H9 (cell line): ENCODE data around the gene CAVIN4. TPM values are rescaled to one million over a fixed set of nuclear protein-coding genes. Genes with fewer than 3 reads are reported as not detected.

ENCODE experiments used
- DNase-seq: peaks from one replicate; pipeline ENCODE4 v3.0.0-alpha.2; 2017
- H2AFZ ChIP-seq: one replicate; pipeline ENCODE4 v1.6.1; 2013; ENCODE audit warnings: mild to moderate bottlenecking, low read length, control low read depth, moderate library complexity
- H2AK5ac ChIP-seq: 2 replicates; pipeline ENCODE4 v1.6.1; 2013; ENCODE audit warnings: low read length, control low read depth, mixed read lengths; ENCODE audit not compliant: insufficient read length
- H2BK120ac ChIP-seq: one replicate; pipeline ENCODE4 v1.6.1; 2013; ENCODE audit warnings: low read depth, mild to moderate bottlenecking, low read length, control low read depth, inconsistent platforms; ENCODE audit not compliant: poor library complexity, severe bottlenecking
- H2BK12ac ChIP-seq: 2 replicates; pipeline ENCODE4 v1.6.1; 2013; ENCODE audit warnings: low read length, control low read depth, mixed read lengths, low read depth; ENCODE audit not compliant: insufficient read length
- H2BK15ac ChIP-seq: 2 replicates; pipeline ENCODE4 v1.6.1; 2013; ENCODE audit warnings: low read depth, low read length, control low read depth
- H2BK20ac ChIP-seq: one replicate; pipeline ENCODE4 v1.6.1; 2013; ENCODE audit warnings: low read depth, mild to moderate bottlenecking, low read length, control low read depth, inconsistent platforms; ENCODE audit not compliant: poor library complexity, severe bottlenecking
- H2BK5ac ChIP-seq: 2 replicates; pipeline ENCODE4 v1.6.1; 2013; ENCODE audit warnings: low read length, control low read depth, mixed read lengths; ENCODE audit not compliant: insufficient read length
- H3K14ac ChIP-seq: 2 replicates; pipeline ENCODE4 v1.6.1; 2013; ENCODE audit warnings: low read length, control low read depth; ENCODE audit not compliant: insufficient read depth
- H3K18ac ChIP-seq: 2 replicates; pipeline ENCODE4 v1.6.1; 2013; ENCODE audit warnings: low read depth, mild to moderate bottlenecking, mixed read lengths, low read length, control low read depth; ENCODE audit not compliant: insufficient read length
- H3K23ac ChIP-seq: 2 replicates; pipeline ENCODE4 v1.6.1; 2013; ENCODE audit warnings: low read length, control low read depth, mixed read lengths, low read depth; ENCODE audit not compliant: insufficient read length
- H3K23me2 ChIP-seq: 2 replicates; pipeline ENCODE4 v1.6.1; 2013; ENCODE audit warnings: low read depth, mild to moderate bottlenecking, mixed read lengths, low read length, control low read depth; ENCODE audit not compliant: insufficient read length, poor library complexity, severe bottlenecking
- H3K27ac ChIP-seq: 2 replicates; pipeline ENCODE4 v1.5.1; 2013; ENCODE audit warnings: low read length, control low read depth, mixed read lengths, low read depth; ENCODE audit not compliant: insufficient read length
- H3K27me3 ChIP-seq: 2 replicates; pipeline ENCODE4 v1.6.1; 2013; ENCODE audit warnings: low read length, control low read depth, inconsistent platforms; ENCODE audit not compliant: insufficient read depth
- H3K4ac ChIP-seq: 2 replicates; pipeline ENCODE4 v1.6.1; 2013; ENCODE audit warnings: low read depth, mild to moderate bottlenecking, control low read depth, inconsistent platforms, low read length, moderate library complexity
- H3K4me1 ChIP-seq: 2 replicates; pipeline ENCODE4 v1.6.1; 2013; ENCODE audit warnings: low read length, control low read depth, inconsistent platforms; ENCODE audit not compliant: insufficient read depth
- H3K4me2 ChIP-seq: 2 replicates; pipeline ENCODE4 v1.6.1; 2013; ENCODE audit warnings: low read length, control low read depth, mixed read lengths; ENCODE audit not compliant: insufficient read length, insufficient read depth
- H3K56ac ChIP-seq: 2 replicates; pipeline ENCODE4 v1.6.1; 2013; ENCODE audit warnings: low read depth, mild to moderate bottlenecking, mixed read lengths, low read length, control low read depth; ENCODE audit not compliant: insufficient read length
- H3K79me1 ChIP-seq: 2 replicates; pipeline ENCODE4 v1.6.1; 2013; ENCODE audit warnings: low read depth, mild to moderate bottlenecking, moderate library complexity, low read length, control low read depth, inconsistent platforms; ENCODE audit not compliant: insufficient read depth, poor library complexity, severe bottlenecking
- H3K79me2 ChIP-seq: 2 replicates; pipeline ENCODE4 v1.6.1; 2013; ENCODE audit warnings: low read length, control low read depth, inconsistent platforms; ENCODE audit not compliant: insufficient read depth
- H3K9ac ChIP-seq: 2 replicates; pipeline ENCODE4 v1.6.1; 2013; ENCODE audit warnings: low read length, control low read depth, mixed read lengths; ENCODE audit not compliant: insufficient read length; ENCODE audit errors: extremely low read depth
- H3K9me3 ChIP-seq: one replicate; pipeline ENCODE4 v1.6.1; 2013; ENCODE audit warnings: low read depth, low read length, inconsistent platforms; ENCODE audit not compliant: control insufficient read depth
- H3T11ph ChIP-seq: one replicate; pipeline ENCODE4 v1.6.1; 2013; ENCODE audit warnings: mild to moderate bottlenecking, low read length, control low read depth, inconsistent platforms
- H4K20me1 ChIP-seq: one replicate; pipeline ENCODE4 v1.6.1; 2013; ENCODE audit not compliant: control insufficient read depth, insufficient read length, insufficient read depth
- H4K5ac ChIP-seq: 2 replicates; pipeline ENCODE4 v1.6.1; 2013; ENCODE audit warnings: low read depth, mild to moderate bottlenecking, mixed read lengths, low read length, control low read depth; ENCODE audit not compliant: insufficient read length
- H4K8ac ChIP-seq: replicated peaks from 2 replicates; pipeline ENCODE4 v1.6.1; 2013; ENCODE audit warnings: low read length, control low read depth, mixed read lengths, low read depth; ENCODE audit not compliant: insufficient read length
- H4K91ac ChIP-seq: 2 replicates; pipeline ENCODE4 v1.6.1; 2013; ENCODE audit warnings: low read depth, mild to moderate bottlenecking, moderate library complexity, mixed read lengths, low read length, control low read depth; ENCODE audit not compliant: insufficient read length
- H3K27ac Mint-ChIP-seq, 3 experiments: 2 replicates in 2 of 3; 3 replicates in 1 of 3; pipeline ENCODE4 v1.8.0; 2020 to 2021; ENCODE audit warnings: mixed read lengths in 3 of 3, mild to moderate bottlenecking in 1 of 3, moderate library complexity in 1 of 3
- H3K27me3 Mint-ChIP-seq: 2 replicates; pipeline ENCODE4 v1.8.0; 2021; ENCODE audit warnings: low read depth, mild to moderate bottlenecking, moderate library complexity, mixed read lengths
- H3K36me3 Mint-ChIP-seq, 3 experiments: 2 replicates in 2 of 3; 3 replicates in 1 of 3; pipeline ENCODE4 v1.8.0; 2020 to 2021; ENCODE audit warnings: low read depth in 3 of 3, mixed read lengths in 3 of 3; ENCODE audit not compliant: insufficient read depth in 1 of 3
- H3K4me1 Mint-ChIP-seq, 2 experiments: 2 replicates each; pipeline ENCODE4 v1.8.0; 2020; ENCODE audit warnings: mixed read lengths in 2 of 2
- H3K4me3 Mint-ChIP-seq, 2 experiments: 2 replicates in 1 of 2; 3 replicates in 1 of 2; pipeline ENCODE4 v1.8.0; 2020 to 2021; ENCODE audit warnings: mild to moderate bottlenecking in 2 of 2, mixed read lengths in 2 of 2, moderate library complexity in 1 of 2
- H3K9me3 Mint-ChIP-seq, 2 experiments: 2 replicates in 1 of 2; 3 replicates in 1 of 2; pipeline ENCODE4 v1.8.0; 2020; ENCODE audit warnings: mild to moderate bottlenecking in 2 of 2, mixed read lengths in 2 of 2, moderate library complexity in 1 of 2
- WGBS: extraction: QIAGEN DNeasy Blood & Tissue Kit; methylation state at CpG from one replicate; pipeline ENCODE4 v1.1.7; 2013; ENCODE audit warnings: missing lambda C conversion rate, low lambda C conversion rate, mixed read lengths; ENCODE audit not compliant: insufficient read length; ENCODE audit errors: extremely low coverage; 5-methylcytosine and 5-hydroxymethylcytosine counted together
- total RNA-seq: library from RNA; stranded (reverse); gene quantifications from 2 replicates; pipeline ENCODE4 v1.2.1, GENCODE V29; 2021
- TF ChIP-seq, protein P1 (sequence below): fragments of 200-600 bp; sonication (generic); conservative IDR thresholded peaks from 3 replicates; pipeline ENCODE4 v1.8.0; 2021; ENCODE audit warnings: antibody characterized with exemption, mild to moderate bottlenecking

Gene CAVIN4
- total RNA-seq, 1 experiment from 2014 or later, result 7.3 TPM

DNA sequence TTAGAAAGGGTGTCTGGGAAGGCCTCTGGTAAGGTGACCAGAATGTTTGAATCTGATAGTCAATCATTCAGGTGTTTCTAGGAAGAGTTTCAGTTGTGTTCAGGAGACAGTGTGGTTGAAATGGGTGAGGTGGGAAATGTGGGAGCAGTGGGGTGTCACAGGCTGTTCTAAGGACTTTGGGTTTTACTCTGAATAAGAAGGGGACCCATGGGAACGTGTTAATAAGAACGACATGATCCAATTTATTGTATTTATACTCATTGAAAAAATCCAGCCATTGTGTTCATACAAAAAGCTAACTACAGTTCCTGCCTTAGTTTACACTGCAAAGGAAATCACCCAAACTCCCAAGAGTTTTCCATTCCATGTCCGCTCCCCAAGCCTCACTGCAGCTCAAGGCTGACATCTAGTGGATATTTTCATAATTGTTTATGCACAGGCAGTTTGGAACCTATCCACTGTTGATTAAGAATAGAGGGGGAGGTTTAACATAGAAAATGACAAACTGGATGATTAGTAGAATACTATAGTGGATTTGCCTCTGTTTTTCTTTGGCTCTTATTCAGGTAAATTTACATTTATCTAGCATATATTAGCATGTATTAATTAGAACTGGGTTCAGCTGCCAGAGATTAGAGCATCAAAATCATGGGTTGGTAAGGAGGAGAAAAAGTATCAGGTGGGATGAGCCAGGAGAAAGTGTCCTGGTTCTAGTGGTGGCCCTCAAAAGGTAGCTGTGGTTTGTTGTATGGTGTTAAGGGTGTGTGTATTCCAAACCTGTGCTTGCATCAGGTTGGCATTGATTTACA is 17.7 kb downstream of the CAVIN4 start:
- no peak overlapping the region for H2AK5ac ChIP-seq
- H3K79me1 ChIP-seq, result no peaks in the 10 kb centered on the region
- H3K4ac ChIP-seq, result no peak overlapping the region
- no peak overlapping the region for H2BK12ac ChIP-seq
- H3K9ac ChIP-seq, result no peak overlapping the region
- H4K8ac ChIP-seq, result no peak overlapping the region
- DNase-seq, result no peak
- H2BK120ac ChIP-seq, result no peak overlapping the region
- no peaks in the 10 kb centered on the region for H3K36me3 Mint-ChIP-seq
- H4K91ac ChIP-seq, result no peak overlapping the region
- no peak overlapping the region for H4K5ac ChIP-seq
- TF ChIP-seq, protein P1, sequence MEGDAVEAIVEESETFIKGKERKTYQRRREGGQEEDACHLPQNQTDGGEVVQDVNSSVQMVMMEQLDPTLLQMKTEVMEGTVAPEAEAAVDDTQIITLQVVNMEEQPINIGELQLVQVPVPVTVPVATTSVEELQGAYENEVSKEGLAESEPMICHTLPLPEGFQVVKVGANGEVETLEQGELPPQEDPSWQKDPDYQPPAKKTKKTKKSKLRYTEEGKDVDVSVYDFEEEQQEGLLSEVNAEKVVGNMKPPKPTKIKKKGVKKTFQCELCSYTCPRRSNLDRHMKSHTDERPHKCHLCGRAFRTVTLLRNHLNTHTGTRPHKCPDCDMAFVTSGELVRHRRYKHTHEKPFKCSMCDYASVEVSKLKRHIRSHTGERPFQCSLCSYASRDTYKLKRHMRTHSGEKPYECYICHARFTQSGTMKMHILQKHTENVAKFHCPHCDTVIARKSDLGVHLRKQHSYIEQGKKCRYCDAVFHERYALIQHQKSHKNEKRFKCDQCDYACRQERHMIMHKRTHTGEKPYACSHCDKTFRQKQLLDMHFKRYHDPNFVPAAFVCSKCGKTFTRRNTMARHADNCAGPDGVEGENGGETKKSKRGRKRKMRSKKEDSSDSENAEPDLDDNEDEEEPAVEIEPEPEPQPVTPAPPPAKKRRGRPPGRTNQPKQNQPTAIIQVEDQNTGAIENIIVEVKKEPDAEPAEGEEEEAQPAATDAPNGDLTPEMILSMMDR, result peak; percentile 88
- H4K20me1 ChIP-seq, result no peaks in the 10 kb centered on the region
- H3K4me3 Mint-ChIP-seq, result no peak overlapping the region
- no peaks in the 10 kb centered on the region for H3K27me3 ChIP-seq
- H3K56ac ChIP-seq, result no peak overlapping the region
- no peak overlapping the region for H2BK15ac ChIP-seq
- no peak overlapping the region for H2AFZ ChIP-seq
- H3K23ac ChIP-seq, result no peak overlapping the region
- H2BK5ac ChIP-seq, result no peak overlapping the region
- no peaks in the 10 kb centered on the region for H3K79me2 ChIP-seq
- H3K27ac ChIP-seq, result no peak overlapping the region
- H3K27me3 Mint-ChIP-seq, result no peaks in the 10 kb centered on the region
- peaks cover 3% of the 10 kb centered on the region for H3K23me2 ChIP-seq
- H3K18ac ChIP-seq, result no peak overlapping the region
- H3T11ph ChIP-seq, result no peak overlapping the region
- H2BK20ac ChIP-seq, result no peak overlapping the region
- peaks cover 24 to 30% of the 10 kb centered on the region in 2 experiments for H3K4me1 Mint-ChIP-seq
- no peak overlapping the region for H3K4me2 ChIP-seq
- peak overlapping the region in 2 of 3 experiments; percentile 8 to 76; a peak in 2 of 7 replicates for H3K27ac Mint-ChIP-seq
- H3K14ac ChIP-seq, result no peak overlapping the region
- peaks cover 5% of the 10 kb centered on the region; the same call in 1 of the 2 replicates for H3K4me1 ChIP-seq
- H3K9me3 Mint-ChIP-seq, result no peaks in the 10 kb centered on the region; a peak in 1 of 5 replicates
- no peaks in the 10 kb centered on the region for H3K9me3 ChIP-seq
- no CpG with 5 or more reads among the region's 3 CpGs for WGBS
